HG03460 (cell line): ENCODE measurements around the gene TMX2.

Source experiments
- ATAC-seq: cut with Tn5 transposase; IDR thresholded peaks from one replicate; pipeline ENCODE4 v1.9.1; 2021; ENCODE audit not compliant: unreplicated experiment

The TMX2 gene

DNA sequence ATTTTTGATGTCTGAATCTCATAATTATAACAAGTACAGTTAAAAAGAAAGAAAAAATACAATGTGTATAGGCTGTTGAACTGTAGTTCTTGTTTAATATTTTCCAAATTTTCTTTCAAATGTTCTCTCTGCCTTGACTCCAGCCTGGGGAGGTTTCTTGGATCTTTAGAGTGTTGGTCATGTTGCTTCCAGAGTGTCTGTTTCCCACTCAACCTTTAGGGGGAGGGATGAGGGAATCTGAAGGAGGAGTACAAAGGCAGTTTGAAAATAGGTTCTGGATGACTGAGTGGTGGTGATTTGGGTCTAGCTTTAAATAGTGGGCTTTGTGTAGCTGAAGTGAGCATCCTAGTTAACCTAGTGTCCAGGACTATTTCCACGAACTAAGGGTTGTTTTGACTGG is 51.2 kb downstream of the TMX2 start:
- no peak for ATAC-seq

DNA sequence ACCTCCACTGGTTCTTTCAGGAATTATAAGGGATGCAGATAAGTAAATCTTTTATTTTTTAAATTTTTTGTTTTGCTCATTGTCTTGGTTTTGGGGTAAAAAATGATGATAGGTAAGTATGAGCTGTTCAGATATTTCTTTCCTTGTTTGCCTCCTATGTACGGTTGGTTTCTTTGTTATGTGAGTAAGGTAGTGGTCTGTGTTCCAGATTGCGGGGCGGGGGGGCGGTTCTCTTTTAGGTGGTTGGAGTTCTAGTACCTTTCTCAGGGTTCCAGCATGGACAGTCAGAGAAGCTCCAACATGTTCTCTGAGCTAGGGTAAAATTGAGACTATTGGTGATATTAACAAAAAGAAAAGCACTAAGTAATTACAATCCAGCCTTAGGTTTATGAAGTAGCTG is 51.6 kb downstream of the TMX2 start:
- no peak for ATAC-seq

DNA sequence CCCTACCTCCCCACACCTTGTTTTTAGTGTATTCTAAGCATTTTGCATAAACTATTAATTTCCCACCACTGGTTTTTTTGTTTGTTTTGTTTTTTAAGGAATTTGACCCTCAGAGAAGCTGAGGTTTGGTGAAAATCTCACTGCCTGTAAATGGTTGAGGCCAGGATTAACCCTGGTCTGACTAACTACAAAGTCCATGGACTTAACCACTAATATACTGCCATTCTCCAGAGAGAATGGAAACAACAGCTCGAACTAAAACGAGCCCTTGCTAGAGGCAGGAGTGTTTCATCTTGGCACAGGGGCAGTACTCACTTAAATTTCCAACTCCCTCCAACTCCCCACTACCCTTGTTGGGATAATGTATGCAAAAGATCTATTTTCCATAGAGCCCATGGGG is 52.2 kb downstream of the TMX2 start:
- no peak for ATAC-seq

DNA sequence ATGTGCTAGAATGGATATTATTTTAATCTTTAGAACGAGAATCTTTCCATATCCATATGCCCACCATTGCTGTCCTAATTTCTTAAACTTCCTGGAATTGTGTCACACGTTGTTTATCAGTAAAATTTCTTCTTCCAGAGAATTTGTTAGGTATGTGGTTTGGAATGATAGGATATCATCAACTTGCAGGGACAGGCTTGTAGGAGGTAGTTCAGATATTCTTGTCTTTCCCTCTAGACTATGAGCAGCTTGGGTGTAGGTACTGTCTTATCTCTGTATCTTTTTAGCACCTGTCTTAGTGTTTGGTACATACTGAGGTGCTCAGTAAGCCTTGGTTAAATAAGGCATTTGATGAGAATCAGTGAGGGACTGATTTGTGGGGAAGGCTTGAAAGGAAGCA is 52.6 kb downstream of the TMX2 start:
- no peak for ATAC-seq

DNA sequence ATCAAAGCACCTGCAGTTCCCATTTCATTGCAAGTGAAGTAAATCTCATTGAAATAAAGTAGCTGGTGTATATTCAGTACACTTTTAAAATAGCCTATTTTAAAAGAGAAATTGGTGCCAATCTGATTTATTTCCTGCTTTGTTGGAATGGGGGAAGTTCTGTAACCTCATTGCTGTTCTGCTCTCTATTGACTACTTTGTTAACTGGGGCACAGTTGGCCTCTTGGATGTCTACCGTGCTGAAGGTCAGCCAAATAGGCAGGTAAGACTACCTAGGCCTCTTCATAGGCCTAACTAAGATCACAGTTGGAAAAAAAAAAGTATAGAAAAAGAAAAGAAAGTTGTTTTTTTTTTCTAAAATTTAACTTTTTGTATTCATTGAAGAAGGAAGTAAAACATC is 58.4 kb downstream of the TMX2 start:
- no peak for ATAC-seq

DNA sequence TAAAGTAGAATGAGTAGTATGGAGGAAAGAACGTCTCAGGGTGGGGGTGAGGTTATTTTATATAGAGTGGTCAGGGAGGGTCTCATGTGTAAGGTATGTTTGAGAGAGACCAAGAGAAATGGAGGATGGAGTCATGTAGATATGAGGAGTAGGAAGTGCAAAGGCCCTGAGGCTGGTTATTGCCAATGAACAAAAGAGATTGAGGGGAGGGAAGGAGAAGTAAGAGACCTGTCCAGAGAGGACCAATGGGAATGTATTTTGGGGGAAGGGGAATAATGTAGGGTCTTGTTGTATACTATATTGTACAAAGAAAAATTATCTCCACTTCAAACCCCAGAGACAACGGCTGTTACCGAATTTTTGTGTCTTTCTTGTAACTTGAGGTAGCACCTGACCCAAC is 59.0 kb downstream of the TMX2 start:
- no peak for ATAC-seq

DNA sequence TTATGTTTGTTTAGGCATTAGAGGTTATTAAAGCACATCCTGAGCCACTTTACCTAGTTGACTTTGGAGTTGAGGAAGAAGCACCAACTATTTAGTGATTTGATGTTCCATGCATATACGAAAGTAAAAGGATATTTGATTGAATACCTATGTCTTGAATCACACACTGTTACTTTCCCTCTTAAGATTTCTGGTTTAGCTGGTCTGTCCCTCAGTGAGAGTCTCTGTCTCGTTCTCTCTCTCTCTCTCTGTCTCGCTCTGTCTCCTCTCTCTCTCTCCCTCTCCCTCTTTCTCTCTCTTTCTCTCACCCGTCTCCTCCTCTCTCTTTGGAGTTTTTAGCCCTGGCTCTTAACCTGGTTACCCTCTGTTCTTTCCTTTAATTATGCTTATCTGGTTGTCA is 60.2 kb downstream of the TMX2 start:
- ATAC-seq, result no peak

DNA sequence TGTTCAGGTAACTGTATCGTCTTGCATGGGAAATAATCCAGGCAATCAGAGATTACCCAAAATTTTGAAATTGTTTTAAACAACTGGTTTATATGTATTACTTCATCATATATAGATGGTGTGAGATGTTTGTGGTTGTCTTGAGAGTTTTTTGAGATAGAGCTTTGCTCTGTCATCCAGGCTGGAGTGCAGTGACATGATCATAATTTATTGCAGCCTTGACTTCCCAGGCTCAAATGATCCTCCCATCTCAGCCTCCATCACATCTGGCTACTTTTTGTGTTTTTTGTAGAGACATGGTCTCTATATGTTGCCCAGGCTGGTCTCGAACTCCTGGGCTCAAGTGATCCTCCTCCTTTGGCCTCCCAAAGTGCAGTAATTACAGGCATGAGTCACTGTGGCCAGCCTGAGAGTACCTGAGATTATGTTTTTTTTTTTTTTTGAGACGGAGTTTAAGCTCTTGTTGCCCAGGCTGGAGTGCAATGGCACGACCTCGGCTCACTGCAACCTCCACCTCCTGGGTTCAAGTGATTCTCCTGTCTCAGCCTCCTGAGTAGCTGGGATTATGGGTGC is 60.7 kb downstream of the TMX2 start:
- no peak for ATAC-seq

DNA sequence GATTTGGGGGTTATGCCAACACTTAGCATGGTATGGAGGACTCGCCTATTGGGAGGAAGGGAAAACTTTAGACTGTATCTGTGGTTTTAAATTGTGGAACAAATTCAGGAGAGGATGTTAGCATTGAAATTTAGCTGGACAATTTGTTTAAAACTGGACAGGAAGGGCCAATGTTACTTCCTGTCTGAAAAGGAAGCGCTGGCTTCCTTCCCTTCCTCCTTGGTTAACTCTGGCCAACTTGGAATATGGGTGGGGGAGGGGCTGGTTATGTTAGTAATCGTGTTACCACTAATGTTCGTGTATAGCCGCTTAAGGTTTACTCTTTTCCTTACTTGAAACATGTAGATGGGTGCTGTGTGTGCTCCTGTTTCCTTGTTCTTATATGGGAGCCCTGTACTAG is 63.1 kb downstream of the TMX2 start:
- ATAC-seq, result no peak

DNA sequence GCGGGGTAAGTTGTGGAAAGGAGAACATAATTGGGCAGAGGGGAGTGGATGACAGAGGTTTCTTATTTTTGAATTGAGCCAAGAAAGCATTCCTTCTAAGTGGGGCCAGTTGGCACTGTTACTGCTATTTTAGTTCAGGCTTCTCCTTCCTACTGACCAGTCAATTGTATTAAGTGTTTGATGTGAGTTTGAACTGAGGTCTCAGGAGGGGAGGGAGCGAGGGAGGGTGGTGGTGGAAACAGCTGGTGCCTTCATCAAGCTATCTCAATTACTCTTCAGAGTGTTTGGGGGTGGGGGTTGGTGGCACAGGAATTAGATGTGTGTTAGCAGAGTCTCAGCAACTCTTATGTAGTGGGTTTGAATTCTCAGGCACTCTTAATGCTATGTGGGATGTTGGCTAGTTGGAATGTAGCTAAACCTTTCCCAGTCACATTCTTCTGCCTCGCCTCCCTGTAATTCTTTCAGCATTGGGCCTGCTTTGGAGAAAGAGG is 63.7 kb downstream of the TMX2 start:
- no peak for ATAC-seq

DNA sequence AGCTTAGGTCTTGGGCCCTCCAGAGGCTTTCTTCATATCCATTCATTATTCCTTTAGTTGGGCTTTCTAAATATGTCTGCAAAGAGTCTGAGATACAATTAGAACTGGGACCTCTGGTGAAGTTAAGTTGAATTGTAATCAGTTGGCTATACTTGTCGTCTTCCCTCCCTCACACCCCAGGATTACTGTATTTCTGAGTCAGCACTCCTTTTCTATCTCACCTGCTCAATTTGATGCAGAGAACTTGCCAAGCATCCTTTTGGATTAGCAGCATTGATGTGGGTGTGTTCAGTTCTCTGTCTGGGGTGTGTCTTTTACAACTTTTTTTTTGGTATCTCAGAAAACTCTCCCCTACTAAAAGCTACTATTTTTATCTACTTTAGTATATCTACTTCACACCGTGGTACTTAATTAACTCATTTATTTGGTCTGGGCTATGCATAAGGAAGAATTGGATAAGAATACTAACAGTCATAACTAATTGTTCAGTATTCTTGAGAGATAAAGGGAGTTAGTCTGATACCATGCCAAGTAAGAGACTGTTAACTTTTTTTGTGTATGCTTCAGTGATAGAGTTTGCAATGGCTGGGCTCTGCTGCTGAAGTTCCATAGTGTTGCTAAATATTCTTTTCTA is 64.3 kb downstream of the TMX2 start:
- ATAC-seq, result no peak

DNA sequence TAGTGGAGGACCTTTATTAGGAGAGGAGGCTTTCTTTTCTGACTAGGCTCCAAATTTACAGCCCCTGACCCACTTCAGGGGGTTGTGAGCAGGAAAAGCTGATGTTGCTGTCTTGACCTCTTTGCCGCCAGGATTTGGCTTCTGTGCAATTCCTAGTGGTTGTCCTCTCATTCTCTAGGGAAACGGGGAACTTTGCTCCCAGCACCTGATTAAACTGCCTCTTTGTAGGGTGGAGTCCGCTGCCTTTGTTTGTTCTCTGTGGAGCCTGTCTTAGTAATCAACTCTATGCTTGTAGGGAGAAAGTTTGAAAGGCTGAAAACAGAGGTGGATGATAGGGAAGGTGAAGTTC is 65.5 kb downstream of the TMX2 start:
- ATAC-seq, result no peak

DNA sequence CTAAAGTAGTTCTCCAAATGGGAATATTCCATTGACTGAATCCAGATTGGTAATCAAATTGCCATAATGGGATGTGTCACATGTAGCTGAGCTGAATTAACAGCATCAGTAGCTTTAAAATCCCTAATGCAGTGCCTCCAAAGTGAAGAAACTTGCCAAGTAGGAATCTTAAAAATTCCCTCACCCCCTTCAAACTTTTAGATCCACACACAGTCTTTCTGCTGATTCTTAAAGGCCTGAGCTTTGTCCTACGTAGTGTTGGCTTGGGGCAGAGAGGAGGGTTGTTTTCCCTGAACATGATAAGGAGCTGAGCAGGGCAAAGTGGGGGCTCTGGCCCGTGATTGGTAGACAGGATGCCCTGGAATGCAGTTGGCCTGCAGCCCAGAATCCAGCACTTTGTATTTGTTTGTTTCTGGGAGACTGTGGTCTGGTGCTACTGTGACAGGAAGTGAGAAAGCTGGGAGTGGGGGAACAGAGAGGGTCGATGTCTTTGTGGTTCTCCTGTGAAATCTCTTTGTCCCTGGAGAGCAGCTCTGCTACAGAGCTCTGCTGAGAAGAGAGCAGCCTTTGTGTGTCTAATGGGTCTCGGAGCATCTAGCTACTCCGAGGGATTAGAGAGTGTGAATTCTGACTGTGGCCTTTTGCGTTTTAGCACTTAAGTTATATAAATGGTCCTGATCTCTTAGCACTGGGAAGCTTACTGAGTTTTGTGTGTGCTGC is 66.1 kb downstream of the TMX2 start:
- peak; percentile 50 for ATAC-seq

DNA sequence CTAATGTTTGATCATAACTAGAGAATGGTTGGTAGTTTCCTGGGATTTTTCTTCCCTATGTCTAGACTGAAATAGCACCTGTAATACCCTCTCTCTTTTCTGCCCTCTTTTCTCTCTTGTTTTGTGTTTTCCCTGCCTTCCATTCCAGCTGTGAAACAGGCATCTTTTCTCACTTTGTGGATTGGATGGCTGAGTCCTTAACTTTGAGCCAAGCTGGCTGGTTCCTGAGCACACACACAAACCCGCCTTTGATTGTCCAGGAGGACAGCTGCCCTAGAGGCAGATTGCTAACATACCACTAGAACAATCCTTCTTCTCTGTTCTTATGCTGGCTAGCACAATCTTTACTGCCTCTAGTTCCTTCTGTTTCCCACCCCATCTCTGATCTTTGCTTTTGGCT is 66.9 kb downstream of the TMX2 start:
- no peak for ATAC-seq

DNA sequence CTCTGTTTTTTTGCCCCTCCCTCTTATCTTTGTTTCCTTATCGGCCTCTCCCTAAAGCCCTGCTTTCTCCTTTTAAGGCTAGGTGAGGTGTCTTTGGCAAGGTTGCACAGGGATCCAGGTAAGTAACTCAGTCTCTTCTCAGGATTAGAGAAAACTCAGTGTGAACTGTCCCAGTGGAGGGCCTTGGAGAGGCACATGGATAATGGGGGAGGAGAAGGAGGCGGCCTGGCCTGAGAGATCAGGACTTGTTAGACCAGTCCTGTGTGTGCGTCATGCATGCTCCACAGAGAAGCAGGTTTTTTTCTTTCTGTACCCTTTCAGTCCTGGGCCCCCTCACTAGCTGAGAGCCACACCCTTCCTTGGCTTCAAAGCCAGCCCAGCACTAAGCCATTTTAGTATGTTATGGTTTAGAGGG is 69.1 kb downstream of the TMX2 start:
- ATAC-seq, result no peak

DNA sequence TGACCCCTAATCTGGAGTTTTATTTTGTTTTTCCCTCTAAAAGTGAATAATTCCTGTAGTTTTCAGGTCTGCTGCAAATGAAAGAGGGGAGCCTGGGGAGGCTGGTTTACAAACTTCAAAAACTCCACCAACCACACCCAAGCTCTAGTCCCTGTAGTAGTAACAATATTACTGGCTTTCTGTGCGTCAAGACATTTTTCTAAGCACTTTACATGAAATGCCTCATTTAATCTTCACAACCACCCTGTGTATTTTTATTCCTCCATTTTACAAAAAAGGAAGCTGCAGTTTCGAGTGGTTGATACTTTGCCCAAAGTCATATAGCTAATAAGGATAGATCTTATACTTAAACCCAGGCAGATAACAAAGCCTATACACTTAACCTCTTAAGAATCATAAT is 72.7 kb downstream of the TMX2 start:
- ATAC-seq, result peak; percentile 51

DNA sequence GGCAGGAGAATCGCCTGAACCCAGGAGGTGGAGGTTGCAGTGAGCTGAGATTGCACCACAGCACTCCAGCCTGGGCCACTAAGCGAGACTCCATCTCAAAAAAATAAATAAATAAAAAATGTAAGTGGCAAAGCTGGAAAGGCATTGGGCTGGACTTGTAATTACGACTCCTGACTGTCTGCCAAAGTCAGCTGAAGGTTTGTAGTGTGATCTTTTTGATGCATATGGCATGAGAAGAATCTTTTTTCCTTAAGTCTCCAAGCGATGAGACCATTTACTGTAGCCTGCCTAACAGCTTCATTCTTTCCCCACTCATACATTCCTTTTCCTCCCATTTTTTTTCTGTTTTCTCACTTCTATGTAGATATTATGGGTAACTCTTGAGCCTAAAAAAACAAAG is 74.0 kb downstream of the TMX2 start:
- ATAC-seq, result no peak

DNA sequence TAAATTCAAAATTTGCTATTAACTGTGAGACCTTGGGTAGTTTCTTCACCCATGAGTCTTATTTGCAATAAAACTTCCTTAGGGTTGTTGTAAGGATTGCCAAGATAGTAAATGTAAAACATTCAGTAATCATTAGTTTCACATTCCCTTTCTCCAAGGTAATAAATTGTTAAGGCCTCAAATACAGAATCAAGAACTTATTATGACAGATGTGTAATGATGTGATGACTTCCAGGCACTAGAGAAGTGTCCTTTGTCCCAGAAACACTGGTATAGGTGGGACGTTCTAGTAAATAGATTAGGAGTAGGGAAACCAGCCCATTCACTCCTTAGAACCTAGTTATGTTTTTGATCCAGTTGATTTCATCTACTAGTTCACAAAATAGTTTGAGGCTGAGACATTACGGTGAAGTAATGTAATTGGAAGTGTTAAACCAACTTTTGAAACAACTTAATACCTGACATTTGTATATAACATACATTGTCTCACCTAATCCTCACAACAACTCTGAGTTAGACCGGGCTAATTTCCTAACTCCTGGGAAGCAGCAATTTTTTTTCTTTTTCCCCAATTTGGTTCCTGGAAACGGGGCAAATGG is 74.7 kb downstream of the TMX2 start:
- ATAC-seq, result no peak

DNA sequence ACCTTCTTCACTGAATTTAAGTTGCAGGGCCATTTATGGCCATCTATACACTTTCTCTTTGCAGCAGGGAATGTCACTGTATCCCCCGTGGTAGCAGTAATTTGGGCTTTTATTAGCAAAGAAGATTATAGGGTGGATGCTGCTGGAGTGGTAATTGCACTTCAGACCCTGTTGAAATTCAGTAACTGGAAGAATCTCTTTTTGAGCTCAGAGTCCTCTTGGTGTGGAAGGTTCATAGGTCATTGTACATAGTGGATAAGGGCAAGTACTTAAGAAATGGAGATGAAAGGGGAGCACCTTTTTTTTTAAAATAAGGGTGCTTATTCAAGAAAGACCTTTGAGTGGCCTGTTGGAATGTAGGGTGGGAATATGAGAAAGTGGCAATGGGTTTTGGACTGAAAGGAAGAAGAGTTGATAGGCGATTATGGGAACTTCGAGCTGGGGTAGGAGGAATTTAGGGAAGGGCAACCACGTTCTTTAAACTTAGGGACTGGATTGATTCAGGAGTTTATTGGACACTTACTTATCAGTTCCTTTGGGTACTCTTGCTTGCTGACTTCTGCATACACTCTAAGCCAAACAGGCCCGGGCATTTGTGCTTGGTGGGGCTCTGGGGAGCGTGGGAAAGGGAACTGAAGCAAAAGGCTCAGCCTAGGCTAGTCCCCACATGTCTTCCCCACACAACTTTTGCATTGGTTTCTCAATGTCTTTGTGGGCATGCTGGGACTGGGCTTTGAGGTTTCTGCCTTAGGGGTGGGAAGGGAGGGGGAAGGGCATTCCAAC is 75.7 kb downstream of the TMX2 start:
- peak; percentile 31 for ATAC-seq

DNA sequence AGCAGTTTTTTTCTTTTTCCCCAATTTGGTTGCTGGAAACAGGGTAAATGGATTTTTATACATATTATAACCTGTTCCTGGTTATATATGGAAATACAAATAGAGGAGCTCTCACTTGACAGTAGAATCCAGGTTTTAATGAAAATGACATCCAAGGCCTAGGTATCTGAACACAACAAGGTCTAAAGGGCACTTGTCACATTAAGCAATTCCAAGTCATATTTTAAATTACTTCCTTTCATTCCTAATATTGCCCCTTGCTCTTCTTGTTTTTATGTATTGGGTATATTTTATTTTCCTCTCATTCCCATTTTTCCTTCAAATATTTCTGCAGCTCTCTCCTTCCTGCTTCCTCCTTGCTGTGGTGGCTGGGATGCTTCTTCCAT is 76.3 kb downstream of the TMX2 start:
- no peak for ATAC-seq
